Kidney (tissue), 14 donors: ENCODE measurements around the gene SCARF1. TPM values are rescaled to one million over a fixed set of nuclear protein-coding genes. Genes with fewer than 3 reads are reported as not detected.
A peak's percentile ranks its signal among the peaks of the same experiment; 100 is the strongest.

Source experiments
- DNase-seq, 5 donors: peaks; one replicate each; pipeline ENCODE4 v3.0.0-alpha.2; 2013 to 2020
- FAIRE-seq: peaks from 2 replicates; lab custom pipeline; 2012; peaks lifted over from hg19 to GRCh38; lab: Jason Lieb, UNC
- H3K27ac ChIP-seq, 2 donors: one replicate each; pipeline ENCODE4 v1.7.0; 2013; ENCODE audit warnings: low read depth in 2 of 2, low read length in 2 of 2, inconsistent platforms in 1 of 2
- H3K27me3 ChIP-seq: one replicate; pipeline ENCODE4 v1.7.1; 2013; ENCODE audit warnings: low read length, inconsistent platforms; ENCODE audit not compliant: control insufficient read depth, insufficient read depth
- H3K36me3 ChIP-seq, 3 donors: one replicate each; pipeline versions ENCODE4 v1.7.0 to v1.7.1; 2013; ENCODE audit warnings: low read length in 3 of 3, control low read depth in 1 of 3, inconsistent platforms in 1 of 3; ENCODE audit not compliant: insufficient read depth in 3 of 3, control insufficient read depth in 2 of 3
- H3K4me1 ChIP-seq, 3 donors: one replicate each; pipeline versions ENCODE4 v1.7.0 to v1.7.1; 2013; ENCODE audit warnings: low read length in 3 of 3, inconsistent platforms in 1 of 3, low read depth in 1 of 3; ENCODE audit not compliant: control insufficient read depth in 2 of 3, insufficient read depth in 2 of 3
- H3K4me3 ChIP-seq, 3 donors: one replicate each; pipeline versions ENCODE4 v1.7.0 to v1.8.1; 2013; ENCODE audit warnings: low read length in 3 of 3, control low read depth in 1 of 3, inconsistent platforms in 1 of 3
- H3K9ac ChIP-seq, 3 donors: one replicate each; pipeline versions ENCODE4 v1.7.0 to v1.7.1; 2013; ENCODE audit warnings: low read length in 3 of 3, control low read depth in 1 of 3, inconsistent platforms in 1 of 3
- H3K9me3 ChIP-seq, 3 donors: one replicate each; pipeline versions ENCODE4 v1.7.0 to v1.7.1; 2013; ENCODE audit warnings: low read length in 3 of 3, control low read depth in 1 of 3, inconsistent platforms in 1 of 3; ENCODE audit not compliant: control insufficient read depth in 2 of 3, insufficient read depth in 1 of 3
- intact Hi-C: fragments of 100-400 bp; cut with DNase I; formaldehyde crosslinking; loops from one replicate; pipeline ENCODE4 v1.11.1; 2022
- polyA plus RNA-seq: library from polyadenylated mRNA; stranded (reverse); fragments of 350-450 nt; fragmentation: Illumina TruSeq; extraction: RNeasy Lipid Tissue Mini Kit (QIAGEN cat#74804); gene quantifications from one replicate; pipeline ENCODE4 v1.2.3, GENCODE V29; 2014; ENCODE audit warnings: low read depth, low replicate concordance; ENCODE audit not compliant: insufficient read depth
- total RNA-seq: library from RNA; stranded (reverse); fragmentation: NEBNext Ultra II Directional; extraction: Animal tissue kit (Norgen Biotek cat#: 25700); gene quantifications from one replicate; pipeline ENCODE4 v1.2.1, GENCODE V29; 2021
- TF ChIP-seq, protein P1 (sequence below): IDR thresholded peaks from 3 replicates; pipeline ENCODE4 v1.5.1; 2012; ENCODE audit warnings: mild to moderate bottlenecking, moderate library complexity, borderline replicate concordance; ENCODE audit not compliant: insufficient read depth; ENCODE audit errors: extremely low read depth
- donor health status: control.
- donor health status: control.
- donor health status: control.
- donor health status: control.
- donor health status: control.
- donor health status: DM: yes; HTN: yes; CAD: no.
- donor health status: Normal renal cell carcinoma (clear cell type).

The SCARF1 gene
- total and polyA plus RNA-seq, 2 donors from 2014 or later, result 7.0 to 20.1 TPM

GRCh38 chr17:1630662-1631061 lies 14.9 kb downstream of the SCARF1 start:
- no peaks in the 10 kb centered on the region for H3K9me3 ChIP-seq
- H3K27ac ChIP-seq, result no peak overlapping the region
- peak in 1 of 5 donors; percentile 30 for DNase-seq
- TF ChIP-seq, protein P1, sequence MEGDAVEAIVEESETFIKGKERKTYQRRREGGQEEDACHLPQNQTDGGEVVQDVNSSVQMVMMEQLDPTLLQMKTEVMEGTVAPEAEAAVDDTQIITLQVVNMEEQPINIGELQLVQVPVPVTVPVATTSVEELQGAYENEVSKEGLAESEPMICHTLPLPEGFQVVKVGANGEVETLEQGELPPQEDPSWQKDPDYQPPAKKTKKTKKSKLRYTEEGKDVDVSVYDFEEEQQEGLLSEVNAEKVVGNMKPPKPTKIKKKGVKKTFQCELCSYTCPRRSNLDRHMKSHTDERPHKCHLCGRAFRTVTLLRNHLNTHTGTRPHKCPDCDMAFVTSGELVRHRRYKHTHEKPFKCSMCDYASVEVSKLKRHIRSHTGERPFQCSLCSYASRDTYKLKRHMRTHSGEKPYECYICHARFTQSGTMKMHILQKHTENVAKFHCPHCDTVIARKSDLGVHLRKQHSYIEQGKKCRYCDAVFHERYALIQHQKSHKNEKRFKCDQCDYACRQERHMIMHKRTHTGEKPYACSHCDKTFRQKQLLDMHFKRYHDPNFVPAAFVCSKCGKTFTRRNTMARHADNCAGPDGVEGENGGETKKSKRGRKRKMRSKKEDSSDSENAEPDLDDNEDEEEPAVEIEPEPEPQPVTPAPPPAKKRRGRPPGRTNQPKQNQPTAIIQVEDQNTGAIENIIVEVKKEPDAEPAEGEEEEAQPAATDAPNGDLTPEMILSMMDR, result no peak
- H3K27me3 ChIP-seq, result no peaks in the 10 kb centered on the region
- no peak overlapping the region for H3K9ac ChIP-seq
- H3K4me1 ChIP-seq, result peaks cover 0 to 14% (median 11%) of the 10 kb centered on the region in 3 donors
- no peak for FAIRE-seq
- H3K36me3 ChIP-seq, result peaks cover 0 to 8% (median 0%) of the 10 kb centered on the region in 3 donors
- intact Hi-C loops, result loop anchor here (10.0 kb wide), 1 partner anchor 56 kb away; no protein-coding TSS in a partner anchor
- no peak overlapping the region for H3K4me3 ChIP-seq

GRCh38 chr17:1629504-1630310 lies 15.8 kb downstream of the SCARF1 start:
- peak overlapping the region; percentile 30 to 82 (median 60) for H3K9ac ChIP-seq
- H3K4me3 ChIP-seq, result peak overlapping the region; percentile 39 to 88 (median 65)
- peaks cover 0 to 22% (median 14%) of the 10 kb centered on the region in 3 donors for H3K4me1 ChIP-seq
- DNase-seq, result peak in 3 of 5 donors; percentile 65 to 88 (median 78)
- no peak for FAIRE-seq
- H3K27ac ChIP-seq, result peak overlapping the region; percentile 91 to 93
- TF ChIP-seq, protein P1, result peak; percentile 59
- H3K36me3 ChIP-seq, result peaks cover 0 to 7% (median 2%) of the 10 kb centered on the region in 3 donors
- no peaks in the 10 kb centered on the region for H3K9me3 ChIP-seq
- intact Hi-C loops, result loop anchor here (10.0 kb wide), 1 partner anchor 55 kb away; no protein-coding TSS in a partner anchor
- H3K27me3 ChIP-seq, result no peaks in the 10 kb centered on the region

DNA sequence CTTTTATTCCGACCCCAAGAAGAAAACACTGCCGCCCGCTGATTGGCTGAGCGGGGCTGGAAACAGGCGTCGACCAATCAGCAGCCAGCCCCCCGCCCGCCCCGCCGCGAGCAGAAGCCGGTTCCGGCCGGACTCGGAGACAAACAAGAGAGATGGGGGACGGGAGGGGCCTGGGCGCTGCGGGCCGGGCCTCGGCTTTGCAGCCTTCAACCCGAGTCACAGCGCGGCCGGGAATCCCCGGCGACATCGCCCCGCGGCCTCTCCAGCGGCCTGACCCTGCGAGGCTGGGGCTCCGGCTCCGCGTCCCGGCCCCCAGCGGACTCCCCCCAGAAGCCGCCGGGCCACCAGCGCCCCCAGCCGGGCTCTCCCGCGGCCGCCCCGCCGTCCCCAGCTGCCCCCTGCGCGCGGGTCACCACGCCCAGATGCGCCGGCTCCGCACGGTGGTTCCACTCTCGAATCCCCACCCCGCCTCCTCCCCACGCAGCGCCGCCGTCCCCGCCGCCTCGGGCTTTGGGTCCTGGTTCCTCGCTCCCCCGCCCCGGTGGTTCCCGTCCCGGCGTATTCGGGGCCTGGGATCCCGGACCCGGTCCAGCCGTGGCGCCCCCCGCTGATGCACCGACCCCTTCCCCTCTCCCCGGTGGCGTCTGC lies 16.6 kb downstream of the SCARF1 start:
- TF ChIP-seq, protein P1, result peak; percentile 18
- Histone ChIP-seq H3K4me1 (peaks cover 0 to 26% (median 14%) of the 10 kb centered on the region in 3 donors), H3K9me3 (no peaks in the 10 kb centered on the region), H3K27ac (peak overlapping the region; percentile 91 to 93), H3K9ac (peak overlapping the region; percentile 30 to 90 (median 82)), H3K4me3 (peak overlapping the region; percentile 39 to 88 (median 65)), H3K36me3 (peaks cover 0 to 7% (median 2%) of the 10 kb centered on the region in 3 donors), H3K27me3 (no peaks in the 10 kb centered on the region)
- DNase-seq (peak; percentile 97 to 99 (median 98)), FAIRE-seq (no peak)
- intact Hi-C loops, result no loop called here
